ENCODE measurements around the gene MYCN.

The MYCN gene

DNA sequence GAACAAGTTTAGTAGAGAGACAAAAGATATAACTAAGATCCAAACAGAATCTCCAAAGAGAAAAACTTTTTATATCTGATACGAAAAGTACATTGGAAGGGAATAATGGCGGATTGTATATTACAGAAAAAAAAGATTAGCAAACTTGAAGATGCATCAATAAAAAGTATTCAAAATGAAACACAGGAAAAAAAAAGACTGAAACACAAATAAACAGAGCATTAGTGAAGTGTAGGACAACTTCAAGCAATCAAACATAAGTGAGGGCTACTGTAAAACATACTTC is 41.1 kb upstream of the MYCN start:
- Histone ChIP-seq H3K36me3 (ENCODE audit: low read length) (no peaks in the 10 kb centered on the region), H3K9ac (ENCODE audit: low read length) (no peak overlapping the region), H3F3A (ENCODE audit: insufficient read depth) (no peaks in the 10 kb centered on the region), H3K27me3 (ENCODE audit: low read length) (no peaks in the 10 kb centered on the region), H3K27ac (ENCODE audit: low read depth, low read length) (no peak overlapping the region), H2AFZ (ENCODE audit: low read depth, low read length, severe bottlenecking) (no peak overlapping the region), H3K4me2 (ENCODE audit: low read depth, low read length, poor library complexity, severe bottlenecking) (no peak overlapping the region), H3K4me3 (ENCODE audit: insufficient read depth, low read length, poor library complexity, severe bottlenecking) (no peak overlapping the region), H3K79me2 (ENCODE audit: insufficient read depth, low read length) (no peaks in the 10 kb centered on the region), H3K9me2 (replicated peaks; ENCODE audit: insufficient read depth, low read length) (no peaks in the 10 kb centered on the region), H4K20me1 (ENCODE audit: low read depth, low read length) (no peaks in the 10 kb centered on the region), H3K9me3 (ENCODE audit: insufficient read depth, low read length) (peaks cover 6% of the 10 kb centered on the region; the same call in 1 of the 2 replicates)
- TF ChIP-seq CTCF (IDR thresholded peaks at IDR 0.05; ENCODE audit: insufficient read depth, low read length, poor library complexity, severe bottlenecking) (no peak), EZH2phosphoT487 (conservative IDR thresholded peaks at IDR 0.05; ENCODE audit: low read length) (no peak)

DNA sequence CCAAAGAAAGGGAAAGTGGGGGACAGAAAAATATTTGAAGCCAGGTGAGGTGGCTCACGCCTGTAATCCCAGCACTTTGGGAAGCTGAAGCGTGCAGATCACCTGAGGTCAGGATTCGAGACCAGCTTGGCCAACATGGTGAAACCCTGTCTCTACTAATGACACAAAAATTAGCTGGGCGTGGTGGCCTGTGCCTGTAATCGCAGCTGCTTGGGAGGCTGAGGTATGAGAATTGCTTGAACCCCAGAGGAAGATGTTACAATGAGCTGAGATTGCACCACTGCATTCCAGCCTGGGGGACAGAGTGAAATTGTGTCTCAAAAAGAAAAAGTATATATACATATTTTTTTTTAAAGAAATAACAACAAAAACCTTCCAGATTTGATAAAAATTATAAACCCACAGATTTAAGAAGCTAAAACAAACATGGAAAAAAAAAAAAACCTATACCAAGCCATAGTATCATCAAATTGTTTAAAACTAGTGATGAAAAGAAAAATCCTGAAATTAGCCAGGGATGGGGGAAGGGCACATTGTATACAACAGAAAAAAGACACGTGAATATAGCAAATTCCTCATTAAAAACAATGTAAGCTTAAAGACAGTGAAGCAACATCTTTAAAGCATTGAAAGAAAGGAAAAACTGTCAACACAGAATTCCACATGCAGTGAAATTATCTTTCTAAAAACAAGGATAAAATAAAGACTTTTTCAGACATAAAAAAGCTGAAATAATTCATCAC is 40.4 kb upstream of the MYCN start:
- Histone ChIP-seq H3K36me3 (ENCODE audit: low read length) (no peaks in the 10 kb centered on the region), H3K27ac (ENCODE audit: low read depth, low read length) (no peak overlapping the region), H3K9me2 (replicated peaks; ENCODE audit: insufficient read depth, low read length) (no peaks in the 10 kb centered on the region), H3F3A (ENCODE audit: insufficient read depth) (no peaks in the 10 kb centered on the region), H3K79me2 (ENCODE audit: insufficient read depth, low read length) (no peaks in the 10 kb centered on the region), H3K9me3 (ENCODE audit: insufficient read depth, low read length) (peaks cover 6% of the 10 kb centered on the region; the same call in 1 of the 2 replicates), H3K4me2 (ENCODE audit: low read depth, low read length, poor library complexity, severe bottlenecking) (no peak overlapping the region), H4K20me1 (ENCODE audit: low read depth, low read length) (no peaks in the 10 kb centered on the region), H3K4me3 (ENCODE audit: insufficient read depth, low read length, poor library complexity, severe bottlenecking) (no peak overlapping the region), H3K27me3 (ENCODE audit: low read length) (no peaks in the 10 kb centered on the region), H3K9ac (ENCODE audit: low read length) (no peak overlapping the region), H2AFZ (ENCODE audit: low read depth, low read length, severe bottlenecking) (no peak overlapping the region)
- TF ChIP-seq CTCF (IDR thresholded peaks at IDR 0.05; ENCODE audit: insufficient read depth, low read length, poor library complexity, severe bottlenecking): no peak
- TF ChIP-seq EZH2phosphoT487 (conservative IDR thresholded peaks at IDR 0.05; ENCODE audit: low read length): no peak

DNA sequence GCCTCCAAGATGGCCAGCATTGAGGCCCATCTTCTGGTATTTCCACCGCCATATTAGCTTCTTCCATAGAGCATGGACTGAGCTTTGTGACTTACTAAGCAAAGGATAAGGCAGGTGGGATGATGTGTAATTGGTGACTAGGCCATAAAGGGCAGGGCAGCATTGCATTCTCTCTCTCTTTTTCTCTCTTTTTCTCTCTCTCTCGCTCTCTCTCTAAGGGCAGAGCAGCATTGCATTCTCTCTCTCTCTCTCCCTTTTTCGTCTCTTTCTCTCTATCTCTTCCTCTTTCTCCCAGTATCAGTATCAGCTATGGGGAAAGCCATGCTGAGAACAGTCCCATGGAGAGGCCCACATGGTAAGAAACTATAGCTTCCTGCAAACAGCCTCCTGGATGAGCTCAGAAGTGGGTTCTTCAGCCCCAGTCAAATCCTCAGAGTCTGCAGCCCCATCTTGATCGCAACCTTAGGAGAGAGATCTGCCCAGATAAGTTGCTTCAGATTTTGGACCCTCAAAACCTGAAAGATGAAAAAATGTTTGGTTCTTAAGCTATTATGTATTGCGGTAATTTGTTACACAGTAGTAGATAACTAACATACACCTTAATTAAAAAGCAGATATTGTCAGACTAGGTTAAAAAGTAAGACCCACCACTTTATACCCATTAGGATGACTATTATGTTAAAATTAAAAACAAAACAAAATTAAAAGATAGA is 39.1 kb upstream of the MYCN start:
- Histone ChIP-seq H3K4me3 (ENCODE audit: insufficient read depth, low read length, poor library complexity, severe bottlenecking) (no peak overlapping the region), H3K4me2 (ENCODE audit: low read depth, low read length, poor library complexity, severe bottlenecking) (no peak overlapping the region), H4K20me1 (ENCODE audit: low read depth, low read length) (no peaks in the 10 kb centered on the region), H3K9me2 (replicated peaks; ENCODE audit: insufficient read depth, low read length) (no peaks in the 10 kb centered on the region), H3K27ac (ENCODE audit: low read depth, low read length) (no peak overlapping the region), H3K36me3 (ENCODE audit: low read length) (no peaks in the 10 kb centered on the region), H2AFZ (ENCODE audit: low read depth, low read length, severe bottlenecking) (no peak overlapping the region), H3F3A (ENCODE audit: insufficient read depth) (no peaks in the 10 kb centered on the region), H3K79me2 (ENCODE audit: insufficient read depth, low read length) (no peaks in the 10 kb centered on the region), H3K9me3 (ENCODE audit: insufficient read depth, low read length) (peaks cover 6% of the 10 kb centered on the region; the same call in 1 of the 2 replicates), H3K9ac (ENCODE audit: low read length) (no peak overlapping the region), H3K27me3 (ENCODE audit: low read length) (no peaks in the 10 kb centered on the region)
- TF ChIP-seq CTCF (IDR thresholded peaks at IDR 0.05; ENCODE audit: insufficient read depth, low read length, poor library complexity, severe bottlenecking): no peak
- no peak for TF ChIP-seq EZH2phosphoT487 (conservative IDR thresholded peaks at IDR 0.05; ENCODE audit: low read length)
